ENCODE data around the gene ETDC. TPM values are rescaled to one million over a fixed set of nuclear protein-coding genes. Genes with fewer than 3 reads are reported as not detected.

Gene ETDC
- total and polyA plus RNA-seq, 2 of the 4 experiments (the other 2 are of a cell fraction): not detected

GRCh38 chrX:135328421-135329005 is 19.2 kb downstream of the ETDC start:
- Histone ChIP-seq H2BK20ac (ENCODE audit: low read depth, low read length) (no peak overlapping the region), H3K27ac (ENCODE audit: insufficient read depth, low read length) (no peak overlapping the region), H3K56ac (ENCODE audit: extremely low read depth, insufficient read depth, low read length) (no peak overlapping the region), H3K4ac (ENCODE audit: low read depth, low read length) (no peak overlapping the region), H4K8ac (ENCODE audit: low read depth in 2 of 2, low read length in 2 of 2) (no peak overlapping the region), H4K20me1 (ENCODE audit: insufficient read depth, low read length) (no peaks in the 10 kb centered on the region), H2AK5ac (ENCODE audit: low read depth, low read length) (no peak overlapping the region), H4K5ac (ENCODE audit: low read depth, low read length) (no peak overlapping the region), H2AFZ (replicated peaks; ENCODE audit: low read length, poor library complexity) (no peak overlapping the region), H3K9ac (ENCODE audit: low read depth, low read length) (no peak overlapping the region), H4K91ac (ENCODE audit: insufficient read depth, low read depth, low read length) (no peak overlapping the region), H2AK9ac (replicated peaks; ENCODE audit: low read depth, low read length, poor library complexity) (no peak overlapping the region), H3K36me3 (ENCODE audit: control insufficient read depth, insufficient read depth, low read length) (no peaks in the 10 kb centered on the region), H3K14ac (replicated peaks; ENCODE audit: low read depth, low read length) (no peak overlapping the region), H3K4me3 (ENCODE audit: insufficient read depth, low read depth, low read length) (no peak overlapping the region), H3K9me1 (ENCODE audit: insufficient read depth, low read length) (0 out of 2 replicates have a peak, but pooled peaks cover 3% of the 10 kb centered on the region), H3K79me1 (ENCODE audit: low read depth in 1 of 2, low read length in 2 of 2) (peaks cover 0 to 11% of the 10 kb centered on the region in 2 experiments; a peak in 2 of 4 replicates), H3K23ac (ENCODE audit: low read depth, low read length) (no peak overlapping the region), H3K4me2 (ENCODE audit: low read depth, low read length) (no peak overlapping the region), H2BK120ac (ENCODE audit: low read depth, low read length) (no peak overlapping the region), H2BK5ac (ENCODE audit: low read depth, low read length, poor library complexity, severe bottlenecking) (no peak overlapping the region), H3K27me3 (ENCODE audit: control insufficient read depth, insufficient read depth, low read length) (no peaks in the 10 kb centered on the region), H3K9me3 (ENCODE audit: control insufficient read depth, insufficient read depth, low read length) (no peaks in the 10 kb centered on the region), H3K4me1 (ENCODE audit: control insufficient read depth, insufficient read depth, low read length) (peaks cover 4% of the 10 kb centered on the region; the same call in 1 of the 2 replicates), H3K18ac (ENCODE audit: low read depth, low read length) (no peak overlapping the region), H2BK15ac (ENCODE audit: low read depth, low read length) (no peak overlapping the region)
- intact Hi-C loops (cut with micrococcal nuclease) (no loop called here), in situ Hi-C loops (cut with MboI; ENCODE audit: low sequenced_read_pairs) (no loop called here), dilution Hi-C loops (cut with HindIII; ENCODE audit: low sequenced_read_pairs, unreplicated experiment) (no loop called here)
- no peak for TF ChIP-seq NFE2L2 (IDR thresholded peaks at IDR 0.05; ENCODE audit: low read depth, low read length)
- no peak for TF ChIP-seq SMC3 (IDR thresholded peaks at IDR 0.05; ENCODE audit: low read depth, low read length)
- no peak for TF ChIP-seq RAD21 (IDR thresholded peaks at IDR 0.05; ENCODE audit: low read length)
- TF ChIP-seq BHLHE40 (IDR thresholded peaks at IDR 0.05; ENCODE audit: low read depth, low read length): no peak
- no peak for TF ChIP-seq POLR2A (IDR thresholded peaks at IDR 0.05; ENCODE audit: low read depth, low read length)
- TF ChIP-seq, protein P1, sequence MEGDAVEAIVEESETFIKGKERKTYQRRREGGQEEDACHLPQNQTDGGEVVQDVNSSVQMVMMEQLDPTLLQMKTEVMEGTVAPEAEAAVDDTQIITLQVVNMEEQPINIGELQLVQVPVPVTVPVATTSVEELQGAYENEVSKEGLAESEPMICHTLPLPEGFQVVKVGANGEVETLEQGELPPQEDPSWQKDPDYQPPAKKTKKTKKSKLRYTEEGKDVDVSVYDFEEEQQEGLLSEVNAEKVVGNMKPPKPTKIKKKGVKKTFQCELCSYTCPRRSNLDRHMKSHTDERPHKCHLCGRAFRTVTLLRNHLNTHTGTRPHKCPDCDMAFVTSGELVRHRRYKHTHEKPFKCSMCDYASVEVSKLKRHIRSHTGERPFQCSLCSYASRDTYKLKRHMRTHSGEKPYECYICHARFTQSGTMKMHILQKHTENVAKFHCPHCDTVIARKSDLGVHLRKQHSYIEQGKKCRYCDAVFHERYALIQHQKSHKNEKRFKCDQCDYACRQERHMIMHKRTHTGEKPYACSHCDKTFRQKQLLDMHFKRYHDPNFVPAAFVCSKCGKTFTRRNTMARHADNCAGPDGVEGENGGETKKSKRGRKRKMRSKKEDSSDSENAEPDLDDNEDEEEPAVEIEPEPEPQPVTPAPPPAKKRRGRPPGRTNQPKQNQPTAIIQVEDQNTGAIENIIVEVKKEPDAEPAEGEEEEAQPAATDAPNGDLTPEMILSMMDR (conservative IDR thresholded peaks at IDR 0.05; ENCODE audit: low read depth, low read length): no peak
- no peak for TF ChIP-seq MAFK (IDR thresholded peaks at IDR 0.05; ENCODE audit: low read depth, low read length)
- TF ChIP-seq CEBPB (IDR thresholded peaks at IDR 0.05; ENCODE audit: low read depth, low read length): no peak
- TF ChIP-seq MAZ (IDR thresholded peaks at IDR 0.05; ENCODE audit: borderline replicate concordance, low read depth, low read length): no peak
- no peak for TF ChIP-seq RCOR1 (IDR thresholded peaks at IDR 0.05; ENCODE audit: insufficient replicate concordance, low read length)
- TF ChIP-seq CHD1 (IDR thresholded peaks at IDR 0.05; ENCODE audit: low read depth, low read length): no peak
- TF ChIP-seq, protein P2, sequence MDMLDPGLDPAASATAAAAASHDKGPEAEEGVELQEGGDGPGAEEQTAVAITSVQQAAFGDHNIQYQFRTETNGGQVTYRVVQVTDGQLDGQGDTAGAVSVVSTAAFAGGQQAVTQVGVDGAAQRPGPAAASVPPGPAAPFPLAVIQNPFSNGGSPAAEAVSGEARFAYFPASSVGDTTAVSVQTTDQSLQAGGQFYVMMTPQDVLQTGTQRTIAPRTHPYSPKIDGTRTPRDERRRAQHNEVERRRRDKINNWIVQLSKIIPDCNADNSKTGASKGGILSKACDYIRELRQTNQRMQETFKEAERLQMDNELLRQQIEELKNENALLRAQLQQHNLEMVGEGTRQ (IDR thresholded peaks at IDR 0.05; ENCODE audit: low read depth, low read length): no peak
- TF ChIP-seq, protein P3, sequence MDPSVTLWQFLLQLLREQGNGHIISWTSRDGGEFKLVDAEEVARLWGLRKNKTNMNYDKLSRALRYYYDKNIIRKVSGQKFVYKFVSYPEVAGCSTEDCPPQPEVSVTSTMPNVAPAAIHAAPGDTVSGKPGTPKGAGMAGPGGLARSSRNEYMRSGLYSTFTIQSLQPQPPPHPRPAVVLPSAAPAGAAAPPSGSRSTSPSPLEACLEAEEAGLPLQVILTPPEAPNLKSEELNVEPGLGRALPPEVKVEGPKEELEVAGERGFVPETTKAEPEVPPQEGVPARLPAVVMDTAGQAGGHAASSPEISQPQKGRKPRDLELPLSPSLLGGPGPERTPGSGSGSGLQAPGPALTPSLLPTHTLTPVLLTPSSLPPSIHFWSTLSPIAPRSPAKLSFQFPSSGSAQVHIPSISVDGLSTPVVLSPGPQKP (IDR thresholded peaks at IDR 0.05; ENCODE audit: borderline replicate concordance, low read depth, low read length): no peak
- no peak for TF ChIP-seq MXI1 (IDR thresholded peaks at IDR 0.05; ENCODE audit: borderline replicate concordance, low read depth, low read length)
- TF ChIP-seq RFX5 (IDR thresholded peaks at IDR 0.05; ENCODE audit: low read depth, low read length): no peak
- no peak for TF ChIP-seq FOS (IDR thresholded peaks at IDR 0.05; ENCODE audit: low read depth, low read length)
- ChIA-PET CTCF (no interaction called here), POLR2A (ENCODE audit: unreplicated experiment) (no interaction called here)
- BruUV-seq (replicated peaks): no TSS peak
- ATAC-seq (ENCODE audit: low read depth) (no peak), DNase-seq (peak; percentile 20)
- WGBS, 2 experiments (ENCODE audit: extremely low coverage in 2 of 2, insufficient read length in 1 of 2): no CpG with 5 or more reads among the region's 3 CpGs
